ENCODE results near the gene CCDC73. TPM values are rescaled to one million over a fixed set of nuclear protein-coding genes. Genes with fewer than 3 reads are reported as not detected.
A peak's percentile ranks its signal among the peaks of the same experiment; 100 is the strongest.
"Not testable (repeated sequence)": the region's sequence is repeated elsewhere in the genome, so short reads cannot be mapped to it uniquely, and the experiment has no call there.

CCDC73 gene
- total RNA-seq, 4 donors from 2014 or later, result 0.55 TPM; not detected in 3

- Histone ChIP-seq H3K9me3 (no peaks in the 10 kb centered on the region), H3K36me3 (no peaks in the 10 kb centered on the region), H3K4me3 (no peak overlapping the region), H3K27me3 (no peaks in the 10 kb centered on the region), H3K4me1 (no peaks in the 10 kb centered on the region), H3K27ac (no peak overlapping the region)
- no peak for DNase-seq
- intact Hi-C loops (cut with DNase I; ENCODE audit: low total_unique reads), result no loop called here
- TF ChIP-seq CTCF (IDR thresholded peaks at IDR 0.05) (peak in 2 of 4 experiments; percentile 8 to 20), POLR2A (IDR thresholded peaks at IDR 0.05) (no peak)
Observed at GRCh38 chr11:32713496-32713895, 81.0 kb downstream of the CCDC73 start.

- intact Hi-C loops (cut with DNase I; ENCODE audit: low total_unique reads); DNase-seq; H3K36me3 ChIP-seq; H3K4me3 ChIP-seq; H3K27ac ChIP-seq; H3K9me3 ChIP-seq; H3K27me3 ChIP-seq; H3K4me1 ChIP-seq: not testable (repeated sequence)
Observed at GRCh38 chr11:32708978-32709377, 85.5 kb downstream of the CCDC73 start.

DNA sequence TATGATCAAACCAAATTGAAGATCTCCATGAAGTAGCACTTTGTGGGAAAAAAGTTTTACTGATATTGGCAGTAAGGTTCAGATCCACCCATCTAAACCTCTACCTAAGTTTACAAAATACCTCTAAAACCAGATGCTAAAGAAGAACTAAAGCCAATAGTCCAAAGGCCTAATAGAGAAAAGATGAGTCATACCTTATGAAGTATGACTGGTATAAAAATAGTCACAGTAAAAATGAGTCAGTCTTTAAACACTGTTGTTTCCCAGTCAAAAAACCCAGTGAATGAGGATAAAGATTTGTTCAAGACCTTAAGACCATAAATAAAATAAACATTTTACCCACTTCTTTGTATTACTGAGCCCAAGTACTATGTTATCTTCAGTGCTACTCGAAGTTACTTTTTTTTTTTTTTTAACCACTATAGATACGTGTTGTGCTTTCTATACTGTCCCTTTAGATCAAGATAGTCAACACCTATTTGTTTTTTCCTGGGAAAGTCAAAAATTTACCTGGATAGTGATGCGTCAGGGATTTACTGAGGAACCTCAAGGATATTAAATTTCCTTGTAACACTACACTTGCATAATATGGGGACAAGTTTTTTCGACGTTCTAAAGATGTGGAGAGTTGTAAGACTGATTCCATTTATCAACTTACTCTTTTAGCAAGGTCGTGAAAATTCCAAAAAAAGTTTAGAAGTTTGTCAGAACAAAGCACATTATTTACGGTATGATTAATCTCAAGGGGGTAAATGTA is 87.3 kb downstream of the CCDC73 start:
- H3K9me3 ChIP-seq, result no peaks in the 10 kb centered on the region
- H3K36me3 ChIP-seq, result no peaks in the 10 kb centered on the region
- H3K27ac ChIP-seq, result peak overlapping the region; percentile 56 to 65
- intact Hi-C loops (cut with DNase I; ENCODE audit: low total_unique reads), result no loop called here
- H3K4me3 ChIP-seq, result no peak overlapping the region
- DNase-seq, result no peak
- H3K4me1 ChIP-seq, result no peaks in the 10 kb centered on the region
- H3K27me3 ChIP-seq, result no peaks in the 10 kb centered on the region
- TF ChIP-seq POLR2A (IDR thresholded peaks at IDR 0.05), result no peak

DNA sequence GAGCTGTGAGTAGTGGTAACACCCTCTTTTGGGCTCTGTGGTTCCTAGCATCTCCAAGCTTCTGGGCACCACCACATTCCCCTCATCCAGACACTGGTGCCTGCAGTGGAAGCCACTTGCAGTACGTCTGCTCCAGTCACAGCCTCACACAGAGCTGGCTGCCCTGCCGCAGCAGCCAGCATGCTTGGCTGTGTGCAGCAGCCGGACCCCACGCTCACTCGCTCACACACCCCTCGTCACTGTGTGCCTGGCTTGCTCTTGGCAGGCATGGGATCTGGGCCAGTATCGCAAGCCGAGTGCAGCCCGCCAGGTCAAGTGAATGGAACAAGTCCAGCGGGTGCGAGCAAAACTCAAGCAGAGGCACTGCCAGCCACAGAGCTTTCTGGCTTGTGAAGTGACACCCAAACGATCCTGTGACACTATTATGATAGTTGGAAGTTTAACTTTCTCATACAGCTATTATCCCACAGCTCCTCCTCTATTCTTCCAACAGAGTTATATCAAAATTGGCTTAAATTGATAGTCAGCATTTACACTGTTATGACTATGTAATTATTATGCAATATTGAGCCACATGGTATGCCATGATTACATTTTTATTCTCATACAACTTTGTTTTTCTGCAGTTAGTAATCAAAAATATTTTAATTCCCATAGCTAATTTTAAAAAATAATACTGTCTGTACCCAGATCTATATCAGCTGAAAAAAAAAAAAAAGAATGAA is 89.0 kb downstream of the CCDC73 start:
- TF ChIP-seq CTCF (IDR thresholded peaks at IDR 0.05), result no peak
- no peak for TF ChIP-seq POLR2A (IDR thresholded peaks at IDR 0.05)
- no peak for DNase-seq
- Histone ChIP-seq H3K36me3 (no peaks in the 10 kb centered on the region), H3K4me1 (no peaks in the 10 kb centered on the region), H3K9me3 (no peaks in the 10 kb centered on the region), H3K27ac (no peak overlapping the region), H3K4me3 (no peak overlapping the region), H3K27me3 (no peaks in the 10 kb centered on the region)
- intact Hi-C loops (cut with DNase I; ENCODE audit: low total_unique reads), result no loop called here

- Histone ChIP-seq H3K36me3 (no peaks in the 10 kb centered on the region), H3K4me1 (no peaks in the 10 kb centered on the region), H3K4me3 (no peak overlapping the region), H3K9me3 (no peaks in the 10 kb centered on the region), H3K27ac (no peak overlapping the region), H3K27me3 (no peaks in the 10 kb centered on the region)
- intact Hi-C loops (cut with DNase I; ENCODE audit: low total_unique reads), result no loop called here
- no peak for TF ChIP-seq POLR2A (IDR thresholded peaks at IDR 0.05)
- TF ChIP-seq CTCF (IDR thresholded peaks at IDR 0.05), result no peak
- DNase-seq, result no peak
Observed at GRCh38 chr11:32704775-32705174, 89.7 kb downstream of the CCDC73 start.

DNA sequence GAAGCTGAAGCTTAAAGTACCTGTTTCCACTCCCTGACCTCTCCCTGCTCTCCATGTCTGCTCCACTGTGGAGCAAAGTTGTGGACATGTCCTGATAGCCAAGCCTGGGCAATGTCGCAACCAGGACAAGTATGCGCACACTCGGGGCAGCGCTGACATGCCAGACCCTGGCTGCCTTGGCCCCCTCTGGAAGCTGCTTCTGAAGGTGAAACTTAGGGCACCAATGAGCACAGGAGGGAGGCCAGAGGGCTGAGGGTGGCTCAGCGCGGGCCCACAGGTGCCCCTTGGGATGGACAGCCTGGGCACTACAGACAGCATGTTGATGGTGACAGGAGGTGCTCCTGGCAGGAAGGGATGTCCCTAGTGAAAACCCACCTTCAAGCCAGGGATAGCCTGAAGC is 90.2 kb downstream of the CCDC73 start:
- Histone ChIP-seq H3K36me3 (no peaks in the 10 kb centered on the region), H3K27me3 (no peaks in the 10 kb centered on the region), H3K4me3 (no peak overlapping the region), H3K4me1 (no peaks in the 10 kb centered on the region), H3K9me3 (no peaks in the 10 kb centered on the region), H3K27ac (no peak overlapping the region)
- no peak for DNase-seq
- no peak for TF ChIP-seq CTCF (IDR thresholded peaks at IDR 0.05)
- no peak for TF ChIP-seq POLR2A (IDR thresholded peaks at IDR 0.05)
- intact Hi-C loops (cut with DNase I; ENCODE audit: low total_unique reads), result no loop called here

Measured in uterus (tissue), 4 donors.